Ishikawa (cell line): ENCODE measurements around the gene OVOL2.

Experiments used
- EP300 ChIP-seq: IDR thresholded peaks from 2 replicates; pipeline ENCODE4 v1.6.1; 2012; ENCODE audit warnings: borderline replicate concordance
- TAF1 ChIP-seq: IDR thresholded peaks from 2 replicates; pipeline ENCODE4 v1.6.1; 2012; ENCODE audit warnings: low read depth, mild to moderate bottlenecking
- YY1 ChIP-seq: IDR thresholded peaks from 2 replicates; pipeline ENCODE4 v1.6.1; 2012; ENCODE audit warnings: low read depth
- ZBTB7A ChIP-seq: IDR thresholded peaks from 2 replicates; pipeline ENCODE4 v1.6.1; 2012; ENCODE audit warnings: low read depth
- TF ChIP-seq, protein P1 (sequence below): IDR thresholded peaks from 2 replicates; pipeline ENCODE4 v1.6.1; 2012
- TF ChIP-seq, protein P2 (sequence below): IDR thresholded peaks from 2 replicates; pipeline ENCODE4 v1.6.1; 2012

DNA sequence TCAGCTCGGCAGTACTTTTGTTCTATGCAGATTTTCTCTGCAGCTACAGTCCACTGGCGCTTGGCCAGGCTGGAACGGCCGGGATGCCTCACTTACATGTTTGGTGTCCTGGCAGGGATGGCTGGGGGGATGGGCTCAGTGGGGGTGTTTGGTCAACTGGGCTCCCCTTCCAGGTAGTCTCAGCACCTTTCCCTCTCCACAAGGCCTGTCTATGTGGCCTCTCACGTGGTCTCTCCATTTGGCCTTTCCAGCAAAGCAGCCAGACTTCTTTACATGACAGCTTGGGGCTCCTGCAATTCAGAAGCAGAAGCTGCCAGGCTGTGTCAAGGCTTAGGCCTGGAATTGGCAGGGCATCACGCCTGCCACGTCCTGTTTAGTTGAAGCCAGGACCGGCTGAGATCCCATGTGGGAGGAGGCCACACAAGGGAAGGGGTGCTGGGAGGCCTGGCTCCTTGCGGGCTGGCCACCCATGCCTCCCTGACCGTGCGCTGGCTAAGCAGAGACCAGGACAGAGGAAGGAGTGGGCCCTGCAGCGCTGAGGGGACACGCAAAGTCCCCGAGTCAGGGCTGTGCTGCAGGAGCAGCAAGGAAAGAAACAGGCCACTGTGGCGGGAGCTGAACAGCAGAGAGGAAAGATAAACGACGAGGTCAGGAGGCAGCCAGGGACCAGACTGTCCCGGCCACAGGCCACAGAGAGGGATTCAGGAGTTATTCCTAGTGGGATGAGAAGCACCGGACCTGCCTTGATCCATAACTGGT, 50.0 kb downstream of the OVOL2 start:
- TF ChIP-seq YY1 (no peak), TAF1 (no peak), ZBTB7A (no peak), EP300 (no peak)
- TF ChIP-seq, protein P1, sequence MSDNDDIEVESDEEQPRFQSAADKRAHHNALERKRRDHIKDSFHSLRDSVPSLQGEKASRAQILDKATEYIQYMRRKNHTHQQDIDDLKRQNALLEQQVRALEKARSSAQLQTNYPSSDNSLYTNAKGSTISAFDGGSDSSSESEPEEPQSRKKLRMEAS, result no peak
- TF ChIP-seq, protein P2, sequence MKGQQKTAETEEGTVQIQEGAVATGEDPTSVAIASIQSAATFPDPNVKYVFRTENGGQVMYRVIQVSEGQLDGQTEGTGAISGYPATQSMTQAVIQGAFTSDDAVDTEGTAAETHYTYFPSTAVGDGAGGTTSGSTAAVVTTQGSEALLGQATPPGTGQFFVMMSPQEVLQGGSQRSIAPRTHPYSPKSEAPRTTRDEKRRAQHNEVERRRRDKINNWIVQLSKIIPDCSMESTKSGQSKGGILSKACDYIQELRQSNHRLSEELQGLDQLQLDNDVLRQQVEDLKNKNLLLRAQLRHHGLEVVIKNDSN, result no peak
